SH-SY5Y (cell line): ENCODE results near the gene TSPAN5.

Source experiments
- GATA2 ChIP-seq: IDR thresholded peaks from 2 replicates; pipeline ENCODE4 v1.6.1; 2011; ENCODE audit warnings: mild to moderate bottlenecking, low read depth, low read length
- GATA3 ChIP-seq: IDR thresholded peaks from 2 replicates; pipeline ENCODE4 v1.6.1; 2011; ENCODE audit warnings: low read depth, mild to moderate bottlenecking, low read length, moderate library complexity

GRCh38 chr4:98624144-98624543 is 34.3 kb downstream of the TSPAN5 start:
- no peak for TF ChIP-seq GATA3
- TF ChIP-seq GATA2 = no peak
